ENCODE results near the gene IGIP.

- TF ChIP-seq CTCF (IDR thresholded peaks at IDR 0.05; ENCODE audit: insufficient read depth, low read length) = no peak
- no peak for TF ChIP-seq POLR2AphosphoS5 (IDR thresholded peaks at IDR 0.05; ENCODE audit: low read depth)
- no peak for TF ChIP-seq SPI1 (IDR thresholded peaks at IDR 0.05; ENCODE audit: borderline replicate concordance, low read depth)
Measured at GRCh38 chr5:140166911-140167310, 41.2 kb downstream of the IGIP start.
